Neural crest cell (in vitro differentiated cells): ENCODE data around the gene NCKAP5L. TPM values are rescaled to one million over a fixed set of nuclear protein-coding genes. Genes with fewer than 3 reads are reported as not detected.
A peak's percentile ranks its signal among the peaks of the same experiment; 100 is the strongest.

Experiments
- DNase-seq: peaks from one replicate; pipeline ENCODE4 v3.0.0; 2021; ENCODE audit warnings: low read depth, mixed read lengths, low spot score
- H3K27ac Mint-ChIP-seq: one replicate; pipeline ENCODE4 v1.8.0; 2021; ENCODE audit warnings: mild to moderate bottlenecking, mixed read lengths; ENCODE audit not compliant: unreplicated experiment
- H3K27me3 Mint-ChIP-seq: 2 replicates; pipeline ENCODE4 v1.8.0; 2021; ENCODE audit warnings: low read depth, mild to moderate bottlenecking, mixed read lengths
- H3K36me3 Mint-ChIP-seq: 2 replicates; pipeline ENCODE4 v1.8.0; 2021; ENCODE audit warnings: low read depth, mild to moderate bottlenecking, mixed read lengths
- H3K4me1 Mint-ChIP-seq: 2 replicates; pipeline ENCODE4 v1.8.0; 2021; ENCODE audit warnings: mixed read lengths
- H3K4me3 Mint-ChIP-seq: one replicate; pipeline ENCODE4 v1.8.0; 2021; ENCODE audit warnings: mild to moderate bottlenecking, mixed read lengths
- H3K9me3 Mint-ChIP-seq: 2 replicates; pipeline ENCODE4 v1.8.0; 2021; ENCODE audit warnings: mixed read lengths
- CTCF ChIP-seq: fragments of 200-600 bp; sonication (generic); conservative IDR thresholded peaks from 2 replicates; pipeline ENCODE4 v1.5.0; 2021; ENCODE audit warnings: antibody characterized with exemption, mild to moderate bottlenecking
- total RNA-seq: library from RNA; stranded (reverse); gene quantifications from 2 replicates; pipeline ENCODE4 v1.2.1, GENCODE V29; 2021

NCKAP5L gene
- total RNA-seq, 1 donor from 2014 or later: 45.0 TPM

GRCh38 chr12:49842519-49843352 is 14.5 kb upstream of the NCKAP5L start, which contains the start of gene BCDIN3D:
Gene BCDIN3D (minus strand): TSS chr12:49843106. CDS start chr12:49843087, 19 bp downstream.
- DNase-seq: peak; percentile 79
- peak within 1 kb of the TSS; percentile 95 for H3K27ac Mint-ChIP-seq
- H3K4me3 Mint-ChIP-seq: peak within 1 kb of the TSS; percentile 94
- H3K27me3 Mint-ChIP-seq: peaks cover 18% of the 10 kb centered on the region
- peaks cover 21% of the 10 kb centered on the region for H3K4me1 Mint-ChIP-seq
- TF ChIP-seq CTCF: no peak
- no peaks in the 10 kb centered on the region for H3K36me3 Mint-ChIP-seq
- no peaks in the 10 kb centered on the region for H3K9me3 Mint-ChIP-seq

- H3K27me3 Mint-ChIP-seq: no peaks in the 10 kb centered on the region
- H3K4me3 Mint-ChIP-seq: peak overlapping the region; percentile 60
- H3K27ac Mint-ChIP-seq: no peak overlapping the region
- peak; percentile 37 for DNase-seq
- H3K36me3 Mint-ChIP-seq: no peaks in the 10 kb centered on the region
- H3K4me1 Mint-ChIP-seq: peaks cover 21% of the 10 kb centered on the region
- TF ChIP-seq CTCF: peak; percentile 73
- no peaks in the 10 kb centered on the region for H3K9me3 Mint-ChIP-seq
Measured at GRCh38 chr12:49838973-49839633, 10.9 kb upstream of the NCKAP5L start.

GRCh38 chr12:49832836-49833421 is 4.7 kb upstream of the NCKAP5L start:
- H3K4me1 Mint-ChIP-seq: peaks cover 12% of the 10 kb centered on the region
- no peak for DNase-seq
- H3K36me3 Mint-ChIP-seq: no peaks in the 10 kb centered on the region
- H3K27me3 Mint-ChIP-seq: no peaks in the 10 kb centered on the region
- no peak for TF ChIP-seq CTCF
- H3K27ac Mint-ChIP-seq: no peak overlapping the region
- no peaks in the 10 kb centered on the region for H3K9me3 Mint-ChIP-seq
- no peak overlapping the region for H3K4me3 Mint-ChIP-seq

GRCh38 chr12:49831717-49832116 is 3.5 kb upstream of the NCKAP5L start:
- Mint-ChIP-seq H3K4me3 (no peak overlapping the region), H3K9me3 (no peaks in the 10 kb centered on the region), H3K27me3 (no peaks in the 10 kb centered on the region), H3K4me1 (peaks cover 20% of the 10 kb centered on the region), H3K36me3 (no peaks in the 10 kb centered on the region), H3K27ac (no peak overlapping the region)
- DNase-seq: no peak
- TF ChIP-seq CTCF: no peak

GRCh38 chr12:49827401-49828099 is 663 bp downstream of the NCKAP5L start:
- Mint-ChIP-seq H3K4me3 (peak overlapping the region; percentile 98), H3K36me3 (no peaks in the 10 kb centered on the region), H3K4me1 (peaks cover 43% of the 10 kb centered on the region), H3K27ac (peak overlapping the region; percentile 92), H3K27me3 (no peaks in the 10 kb centered on the region), H3K9me3 (no peaks in the 10 kb centered on the region)
- DNase-seq: peak; percentile 73
- no peak for TF ChIP-seq CTCF
